Measurements from ENCODE around the gene PABPN1L. TPM values are rescaled to one million over a fixed set of nuclear protein-coding genes. Genes with fewer than 3 reads are reported as not detected.

The PABPN1L gene
- total and polyA plus RNA-seq, 2 experiments from 2014 or later: not detected

GRCh38 chr16:88835818-88836217 lies 30.6 kb downstream of the PABPN1L start:
- Histone ChIP-seq H4K20me1 (replicated peaks; ENCODE audit: insufficient read depth) (no peaks in the 10 kb centered on the region), H3K4me2 (no peak overlapping the region), H3K27me3 (ENCODE audit: insufficient read depth) (no peaks in the 10 kb centered on the region), H3K79me2 (replicated peaks; ENCODE audit: insufficient read depth) (no peaks in the 10 kb centered on the region), H3K27ac (ENCODE audit: low read depth) (no peak overlapping the region), H3K4me3 (no peak overlapping the region), H2AFZ (no peak overlapping the region), H3K9me2 (ENCODE audit: insufficient read depth) (no peaks in the 10 kb centered on the region), H3F3A (replicated peaks; ENCODE audit: low read depth) (no peaks in the 10 kb centered on the region), H3K4me1 (ENCODE audit: insufficient read depth) (no peaks in the 10 kb centered on the region), H3K36me3 (ENCODE audit: insufficient read depth) (no peaks in the 10 kb centered on the region; the same call in 1 of the 2 replicates)
- Mint-ChIP-seq H3K27ac (no peak overlapping the region), H3K4me1 (no peaks in the 10 kb centered on the region), H3K27me3 (ENCODE audit: insufficient read depth, low read depth, poor library complexity) (peaks cover 8% of the 10 kb centered on the region), H3K4me3 (no peak overlapping the region), H3K36me3 (ENCODE audit: low read depth) (peaks cover 8% of the 10 kb centered on the region), H3K9me3 (no peaks in the 10 kb centered on the region)
- no peak for ATAC-seq
- TF ChIP-seq JUNB (IDR thresholded peaks at IDR 0.05; ENCODE audit: unreplicated experiment) (no peak), ZNF331 (CRISPR knock-in tag; IDR thresholded peaks at IDR 0.05; ENCODE audit: low read depth) (no peak), CTCF (conservative IDR thresholded peaks at IDR 0.05; ENCODE audit: low read depth in 2 of 2) (no peak), REST (IDR thresholded peaks at IDR 0.05; ENCODE audit: unreplicated experiment) (no peak), CREB1 (CRISPR knock-in tag; IDR thresholded peaks at IDR 0.05; ENCODE audit: low read depth) (no peak), ZNF462 (CRISPR knock-in tag; IDR thresholded peaks at IDR 0.05) (no peak), STAT1 (IDR thresholded peaks at IDR 0.05; ENCODE audit: unreplicated experiment) (no peak)
- no peak for DNase-seq (ENCODE audit: low spot score)

Data from GM23338 (cell line).